PFSK-1 (cell line): Measurements from ENCODE around the gene CEP350.

Experiments used
- FOXP2 ChIP-seq: optimal IDR thresholded peaks from 2 replicates; pipeline ENCODE3; 2011; ENCODE audit warnings: borderline replicate concordance, control low read depth, inconsistent platforms; ENCODE audit not compliant: insufficient read depth; ENCODE audit errors: extremely low read length, extremely low read depth
- POLR2AphosphoS5 ChIP-seq: IDR thresholded peaks from 2 replicates; pipeline ENCODE4 v1.6.1; 2012; ENCODE audit warnings: low read depth, mild to moderate bottlenecking, control low read depth, low read length, moderate library complexity
- SIN3A ChIP-seq: IDR thresholded peaks from 2 replicates; pipeline ENCODE4 v1.6.1; 2012; ENCODE audit warnings: mild to moderate bottlenecking, low read length, moderate library complexity, borderline replicate concordance; ENCODE audit not compliant: insufficient read depth
- TAF1 ChIP-seq: IDR thresholded peaks from 2 replicates; pipeline ENCODE4 v1.6.1; 2012; ENCODE audit warnings: low read length, control low read depth, borderline replicate concordance; ENCODE audit not compliant: insufficient read depth
- TF ChIP-seq, protein P1 (sequence below), 2 experiments: IDR thresholded peaks; 2 replicates each; pipeline versions ENCODE4 v1.6.1 to v1.8.0; 2011 to 2012; ENCODE audit warnings: low read depth in 2 of 2, low read length in 2 of 2, control low read depth in 1 of 2, inconsistent platforms in 1 of 2, mild to moderate bottlenecking in 1 of 2, moderate library complexity in 1 of 2; ENCODE audit not compliant: insufficient read depth in 1 of 2

- TF ChIP-seq TAF1 (no peak), SIN3A (no peak), POLR2AphosphoS5 (no peak), FOXP2 (no peak)
- TF ChIP-seq, protein P1, sequence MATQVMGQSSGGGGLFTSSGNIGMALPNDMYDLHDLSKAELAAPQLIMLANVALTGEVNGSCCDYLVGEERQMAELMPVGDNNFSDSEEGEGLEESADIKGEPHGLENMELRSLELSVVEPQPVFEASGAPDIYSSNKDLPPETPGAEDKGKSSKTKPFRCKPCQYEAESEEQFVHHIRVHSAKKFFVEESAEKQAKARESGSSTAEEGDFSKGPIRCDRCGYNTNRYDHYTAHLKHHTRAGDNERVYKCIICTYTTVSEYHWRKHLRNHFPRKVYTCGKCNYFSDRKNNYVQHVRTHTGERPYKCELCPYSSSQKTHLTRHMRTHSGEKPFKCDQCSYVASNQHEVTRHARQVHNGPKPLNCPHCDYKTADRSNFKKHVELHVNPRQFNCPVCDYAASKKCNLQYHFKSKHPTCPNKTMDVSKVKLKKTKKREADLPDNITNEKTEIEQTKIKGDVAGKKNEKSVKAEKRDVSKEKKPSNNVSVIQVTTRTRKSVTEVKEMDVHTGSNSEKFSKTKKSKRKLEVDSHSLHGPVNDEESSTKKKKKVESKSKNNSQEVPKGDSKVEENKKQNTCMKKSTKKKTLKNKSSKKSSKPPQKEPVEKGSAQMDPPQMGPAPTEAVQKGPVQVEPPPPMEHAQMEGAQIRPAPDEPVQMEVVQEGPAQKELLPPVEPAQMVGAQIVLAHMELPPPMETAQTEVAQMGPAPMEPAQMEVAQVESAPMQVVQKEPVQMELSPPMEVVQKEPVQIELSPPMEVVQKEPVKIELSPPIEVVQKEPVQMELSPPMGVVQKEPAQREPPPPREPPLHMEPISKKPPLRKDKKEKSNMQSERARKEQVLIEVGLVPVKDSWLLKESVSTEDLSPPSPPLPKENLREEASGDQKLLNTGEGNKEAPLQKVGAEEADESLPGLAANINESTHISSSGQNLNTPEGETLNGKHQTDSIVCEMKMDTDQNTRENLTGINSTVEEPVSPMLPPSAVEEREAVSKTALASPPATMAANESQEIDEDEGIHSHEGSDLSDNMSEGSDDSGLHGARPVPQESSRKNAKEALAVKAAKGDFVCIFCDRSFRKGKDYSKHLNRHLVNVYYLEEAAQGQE (IDR thresholded peaks at IDR 0.05; ENCODE audit: insufficient read depth in 1 of 2, low read depth in 2 of 2, low read length in 2 of 2) = no peak
Measured at GRCh38 chr1:180156631-180157091, 202.1 kb downstream of the CEP350 start.
